ENCODE measurements around the gene MYCBP2. TPM values are rescaled to one million over a fixed set of nuclear protein-coding genes. Genes with fewer than 3 reads are reported as not detected.
A peak's percentile ranks its signal among the peaks of the same experiment; 100 is the strongest.

Gene MYCBP2, protein sequence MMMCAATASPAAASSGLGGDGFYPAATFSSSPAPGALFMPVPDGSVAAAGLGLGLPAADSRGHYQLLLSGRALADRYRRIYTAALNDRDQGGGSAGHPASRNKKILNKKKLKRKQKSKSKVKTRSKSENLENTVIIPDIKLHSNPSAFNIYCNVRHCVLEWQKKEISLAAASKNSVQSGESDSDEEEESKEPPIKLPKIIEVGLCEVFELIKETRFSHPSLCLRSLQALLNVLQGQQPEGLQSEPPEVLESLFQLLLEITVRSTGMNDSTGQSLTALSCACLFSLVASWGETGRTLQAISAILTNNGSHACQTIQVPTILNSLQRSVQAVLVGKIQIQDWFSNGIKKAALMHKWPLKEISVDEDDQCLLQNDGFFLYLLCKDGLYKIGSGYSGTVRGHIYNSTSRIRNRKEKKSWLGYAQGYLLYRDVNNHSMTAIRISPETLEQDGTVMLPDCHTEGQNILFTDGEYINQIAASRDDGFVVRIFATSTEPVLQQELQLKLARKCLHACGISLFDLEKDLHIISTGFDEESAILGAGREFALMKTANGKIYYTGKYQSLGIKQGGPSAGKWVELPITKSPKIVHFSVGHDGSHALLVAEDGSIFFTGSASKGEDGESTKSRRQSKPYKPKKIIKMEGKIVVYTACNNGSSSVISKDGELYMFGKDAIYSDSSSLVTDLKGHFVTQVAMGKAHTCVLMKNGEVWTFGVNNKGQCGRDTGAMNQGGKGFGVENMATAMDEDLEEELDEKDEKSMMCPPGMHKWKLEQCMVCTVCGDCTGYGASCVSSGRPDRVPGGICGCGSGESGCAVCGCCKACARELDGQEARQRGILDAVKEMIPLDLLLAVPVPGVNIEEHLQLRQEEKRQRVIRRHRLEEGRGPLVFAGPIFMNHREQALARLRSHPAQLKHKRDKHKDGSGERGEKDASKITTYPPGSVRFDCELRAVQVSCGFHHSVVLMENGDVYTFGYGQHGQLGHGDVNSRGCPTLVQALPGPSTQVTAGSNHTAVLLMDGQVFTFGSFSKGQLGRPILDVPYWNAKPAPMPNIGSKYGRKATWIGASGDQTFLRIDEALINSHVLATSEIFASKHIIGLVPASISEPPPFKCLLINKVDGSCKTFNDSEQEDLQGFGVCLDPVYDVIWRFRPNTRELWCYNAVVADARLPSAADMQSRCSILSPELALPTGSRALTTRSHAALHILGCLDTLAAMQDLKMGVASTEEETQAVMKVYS (N-terminal part only)
- 10 to 100 TPM; 34.0 to 86.4 TPM for total RNA-seq
- 10 to 100 TPM; 12.1 to 26.0 TPM for polyA plus RNA-seq

DNA sequence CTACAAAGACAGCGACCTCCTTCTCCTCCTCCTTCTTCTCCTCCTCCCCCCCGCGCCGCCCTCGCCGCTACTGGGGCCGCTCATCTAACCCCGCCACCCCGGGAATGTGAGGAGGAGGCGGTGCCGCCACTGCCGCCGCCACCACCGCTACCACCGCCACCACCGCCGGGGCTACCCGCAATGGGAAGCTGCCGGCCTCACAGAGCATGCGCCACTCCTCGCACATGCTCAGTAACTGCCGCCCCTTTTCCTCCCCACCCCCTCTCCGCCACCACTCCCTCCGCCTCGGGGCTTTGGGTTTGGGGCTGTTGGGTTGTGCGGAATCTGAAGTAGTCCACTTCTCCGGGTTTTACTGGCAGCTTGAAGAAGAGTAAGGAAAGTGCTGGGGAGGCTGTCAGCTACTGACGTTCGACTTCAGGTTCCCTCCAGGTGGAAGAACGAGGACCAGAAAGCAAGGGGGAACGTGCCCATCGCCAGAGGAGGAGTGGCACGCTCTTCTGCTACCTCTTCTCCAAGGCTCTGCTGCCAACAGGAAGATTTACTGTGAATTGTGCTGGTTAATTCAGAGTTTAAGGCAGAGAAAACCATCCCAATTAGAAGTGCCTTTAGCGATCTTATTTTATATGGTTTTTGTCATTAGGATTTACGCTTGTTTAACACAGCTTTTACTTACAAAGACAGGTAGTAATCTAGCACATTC is at the start of gene MYCBP2:
MYCBP2 (minus strand) TSS at position 190 of the 700 bp plus-strand sequence. CDS start 319 bp downstream, outside the sequence.
- no peaks in the 10 kb centered on the region for H3K27me3 ChIP-seq (ENCODE audit: control insufficient read depth in 4 of 4, insufficient read depth in 4 of 4, low read length in 3 of 4)
- TF ChIP-seq TAF1 (conservative IDR thresholded peaks at IDR 0.05) (peak; percentile 89), FOXA1 (IDR thresholded peaks at IDR 0.05) (peak; percentile 67), HNF4A (conservative IDR thresholded peaks at IDR 0.05) (peak; percentile 60 to 68), YY1 (IDR thresholded peaks at IDR 0.05) (peak; percentile 94), NR2F2 (IDR thresholded peaks at IDR 0.05) (peak; percentile 14), SP1 (IDR thresholded peaks at IDR 0.05) (peak; percentile 87), JUND (IDR thresholded peaks at IDR 0.05) (peak in 1 of 2 donors; percentile 23), EGR1 (IDR thresholded peaks at IDR 0.05; ENCODE audit: low read depth in 2 of 2) (peak; percentile 44 to 66), RXRA (IDR thresholded peaks at IDR 0.05) (peak; percentile 64 to 73), GABPA (IDR thresholded peaks at IDR 0.05 in 1 of 2, conservative IDR thresholded peaks at IDR 0.05 in 1 of 2) (no peak), RAD21 (IDR thresholded peaks at IDR 0.05) (peak; percentile 62 to 73), FOXA2 (IDR thresholded peaks at IDR 0.05) (peak; percentile 27), HNF4G (IDR thresholded peaks at IDR 0.05) (peak; percentile 6)
- TF ChIP-seq, protein P1, sequence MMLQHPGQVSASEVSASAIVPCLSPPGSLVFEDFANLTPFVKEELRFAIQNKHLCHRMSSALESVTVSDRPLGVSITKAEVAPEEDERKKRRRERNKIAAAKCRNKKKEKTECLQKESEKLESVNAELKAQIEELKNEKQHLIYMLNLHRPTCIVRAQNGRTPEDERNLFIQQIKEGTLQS (IDR thresholded peaks at IDR 0.05), result peak; percentile 20
- TF ChIP-seq, protein P2, sequence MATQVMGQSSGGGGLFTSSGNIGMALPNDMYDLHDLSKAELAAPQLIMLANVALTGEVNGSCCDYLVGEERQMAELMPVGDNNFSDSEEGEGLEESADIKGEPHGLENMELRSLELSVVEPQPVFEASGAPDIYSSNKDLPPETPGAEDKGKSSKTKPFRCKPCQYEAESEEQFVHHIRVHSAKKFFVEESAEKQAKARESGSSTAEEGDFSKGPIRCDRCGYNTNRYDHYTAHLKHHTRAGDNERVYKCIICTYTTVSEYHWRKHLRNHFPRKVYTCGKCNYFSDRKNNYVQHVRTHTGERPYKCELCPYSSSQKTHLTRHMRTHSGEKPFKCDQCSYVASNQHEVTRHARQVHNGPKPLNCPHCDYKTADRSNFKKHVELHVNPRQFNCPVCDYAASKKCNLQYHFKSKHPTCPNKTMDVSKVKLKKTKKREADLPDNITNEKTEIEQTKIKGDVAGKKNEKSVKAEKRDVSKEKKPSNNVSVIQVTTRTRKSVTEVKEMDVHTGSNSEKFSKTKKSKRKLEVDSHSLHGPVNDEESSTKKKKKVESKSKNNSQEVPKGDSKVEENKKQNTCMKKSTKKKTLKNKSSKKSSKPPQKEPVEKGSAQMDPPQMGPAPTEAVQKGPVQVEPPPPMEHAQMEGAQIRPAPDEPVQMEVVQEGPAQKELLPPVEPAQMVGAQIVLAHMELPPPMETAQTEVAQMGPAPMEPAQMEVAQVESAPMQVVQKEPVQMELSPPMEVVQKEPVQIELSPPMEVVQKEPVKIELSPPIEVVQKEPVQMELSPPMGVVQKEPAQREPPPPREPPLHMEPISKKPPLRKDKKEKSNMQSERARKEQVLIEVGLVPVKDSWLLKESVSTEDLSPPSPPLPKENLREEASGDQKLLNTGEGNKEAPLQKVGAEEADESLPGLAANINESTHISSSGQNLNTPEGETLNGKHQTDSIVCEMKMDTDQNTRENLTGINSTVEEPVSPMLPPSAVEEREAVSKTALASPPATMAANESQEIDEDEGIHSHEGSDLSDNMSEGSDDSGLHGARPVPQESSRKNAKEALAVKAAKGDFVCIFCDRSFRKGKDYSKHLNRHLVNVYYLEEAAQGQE (IDR thresholded peaks at IDR 0.05), result peak; percentile 67
- TF ChIP-seq, protein P3, sequence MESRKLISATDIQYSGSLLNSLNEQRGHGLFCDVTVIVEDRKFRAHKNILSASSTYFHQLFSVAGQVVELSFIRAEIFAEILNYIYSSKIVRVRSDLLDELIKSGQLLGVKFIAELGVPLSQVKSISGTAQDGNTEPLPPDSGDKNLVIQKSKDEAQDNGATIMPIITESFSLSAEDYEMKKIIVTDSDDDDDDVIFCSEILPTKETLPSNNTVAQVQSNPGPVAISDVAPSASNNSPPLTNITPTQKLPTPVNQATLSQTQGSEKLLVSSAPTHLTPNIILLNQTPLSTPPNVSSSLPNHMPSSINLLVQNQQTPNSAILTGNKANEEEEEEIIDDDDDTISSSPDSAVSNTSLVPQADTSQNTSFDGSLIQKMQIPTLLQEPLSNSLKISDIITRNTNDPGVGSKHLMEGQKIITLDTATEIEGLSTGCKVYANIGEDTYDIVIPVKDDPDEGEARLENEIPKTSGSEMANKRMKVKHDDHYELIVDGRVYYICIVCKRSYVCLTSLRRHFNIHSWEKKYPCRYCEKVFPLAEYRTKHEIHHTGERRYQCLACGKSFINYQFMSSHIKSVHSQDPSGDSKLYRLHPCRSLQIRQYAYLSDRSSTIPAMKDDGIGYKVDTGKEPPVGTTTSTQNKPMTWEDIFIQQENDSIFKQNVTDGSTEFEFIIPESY (IDR thresholded peaks at IDR 0.05), result peak; percentile 32
- TF ChIP-seq, protein P4, sequence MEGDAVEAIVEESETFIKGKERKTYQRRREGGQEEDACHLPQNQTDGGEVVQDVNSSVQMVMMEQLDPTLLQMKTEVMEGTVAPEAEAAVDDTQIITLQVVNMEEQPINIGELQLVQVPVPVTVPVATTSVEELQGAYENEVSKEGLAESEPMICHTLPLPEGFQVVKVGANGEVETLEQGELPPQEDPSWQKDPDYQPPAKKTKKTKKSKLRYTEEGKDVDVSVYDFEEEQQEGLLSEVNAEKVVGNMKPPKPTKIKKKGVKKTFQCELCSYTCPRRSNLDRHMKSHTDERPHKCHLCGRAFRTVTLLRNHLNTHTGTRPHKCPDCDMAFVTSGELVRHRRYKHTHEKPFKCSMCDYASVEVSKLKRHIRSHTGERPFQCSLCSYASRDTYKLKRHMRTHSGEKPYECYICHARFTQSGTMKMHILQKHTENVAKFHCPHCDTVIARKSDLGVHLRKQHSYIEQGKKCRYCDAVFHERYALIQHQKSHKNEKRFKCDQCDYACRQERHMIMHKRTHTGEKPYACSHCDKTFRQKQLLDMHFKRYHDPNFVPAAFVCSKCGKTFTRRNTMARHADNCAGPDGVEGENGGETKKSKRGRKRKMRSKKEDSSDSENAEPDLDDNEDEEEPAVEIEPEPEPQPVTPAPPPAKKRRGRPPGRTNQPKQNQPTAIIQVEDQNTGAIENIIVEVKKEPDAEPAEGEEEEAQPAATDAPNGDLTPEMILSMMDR (IDR thresholded peaks at IDR 0.05; ENCODE audit: low read depth, low read length, missing input control), result no peak
- TF ChIP-seq, protein P5, sequence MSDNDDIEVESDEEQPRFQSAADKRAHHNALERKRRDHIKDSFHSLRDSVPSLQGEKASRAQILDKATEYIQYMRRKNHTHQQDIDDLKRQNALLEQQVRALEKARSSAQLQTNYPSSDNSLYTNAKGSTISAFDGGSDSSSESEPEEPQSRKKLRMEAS (IDR thresholded peaks at IDR 0.05), result peak; percentile 96
- 1% methylated on average over 35 of the region's 35 CpGs for WGBS

More for the DNA sequence above, at the start of gene MYCBP2:
- H3K27ac ChIP-seq (ENCODE audit: low read depth in 1 of 2, low read length in 2 of 2), result peak within 1 kb of the TSS; percentile 86 to 88
- no peaks in the 10 kb centered on the region for H3K36me3 ChIP-seq (ENCODE audit: control insufficient read depth in 4 of 4, insufficient read depth in 3 of 4, low read depth in 1 of 4, low read length in 3 of 4)
- peak within 1 kb of the TSS; percentile 67 to 72 for H3K9ac ChIP-seq (ENCODE audit: low read depth in 1 of 2, low read length in 2 of 2)
- peak within 1 kb of the TSS; percentile 60 to 86 (median 71) for H3K4me3 ChIP-seq (ENCODE audit: low read depth in 1 of 3, low read length in 3 of 3)
- DNase-seq (ENCODE audit: low spot score), result peak; percentile 95
- no peaks in the 10 kb centered on the region for H3K9me3 ChIP-seq (ENCODE audit: control insufficient read depth in 4 of 4, low read length in 3 of 4)
- peaks cover 2 to 42% (median 26%) of the 10 kb centered on the region in 4 donors for H3K4me1 ChIP-seq (ENCODE audit: control insufficient read depth in 4 of 4, insufficient read depth in 4 of 4, low read length in 3 of 4)

Data from liver (tissue), 9 donors.